ENCODE data around the gene CD47.

Gene CD47

DNA sequence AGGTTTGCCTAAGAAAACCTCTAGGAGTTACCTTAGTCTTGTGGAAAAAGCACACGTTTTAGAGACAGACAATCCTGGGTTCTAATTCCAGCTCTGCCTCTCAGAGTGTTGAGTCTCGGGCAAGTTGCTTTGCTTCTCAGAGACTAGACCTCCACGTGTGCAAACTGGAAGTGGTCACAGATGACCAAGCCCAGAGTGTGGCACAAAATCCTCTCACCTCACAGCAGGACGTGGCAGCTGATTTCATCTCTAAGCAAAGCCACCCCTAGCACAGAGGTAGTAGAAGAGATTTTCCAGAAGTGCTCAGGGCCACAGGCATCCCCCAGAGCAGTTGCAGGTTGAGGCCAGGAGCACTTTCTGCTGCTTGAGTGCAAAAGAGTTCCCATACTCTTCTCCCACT is 79.2 kb downstream of the CD47 start:
- DNase-seq: no peak

DNA sequence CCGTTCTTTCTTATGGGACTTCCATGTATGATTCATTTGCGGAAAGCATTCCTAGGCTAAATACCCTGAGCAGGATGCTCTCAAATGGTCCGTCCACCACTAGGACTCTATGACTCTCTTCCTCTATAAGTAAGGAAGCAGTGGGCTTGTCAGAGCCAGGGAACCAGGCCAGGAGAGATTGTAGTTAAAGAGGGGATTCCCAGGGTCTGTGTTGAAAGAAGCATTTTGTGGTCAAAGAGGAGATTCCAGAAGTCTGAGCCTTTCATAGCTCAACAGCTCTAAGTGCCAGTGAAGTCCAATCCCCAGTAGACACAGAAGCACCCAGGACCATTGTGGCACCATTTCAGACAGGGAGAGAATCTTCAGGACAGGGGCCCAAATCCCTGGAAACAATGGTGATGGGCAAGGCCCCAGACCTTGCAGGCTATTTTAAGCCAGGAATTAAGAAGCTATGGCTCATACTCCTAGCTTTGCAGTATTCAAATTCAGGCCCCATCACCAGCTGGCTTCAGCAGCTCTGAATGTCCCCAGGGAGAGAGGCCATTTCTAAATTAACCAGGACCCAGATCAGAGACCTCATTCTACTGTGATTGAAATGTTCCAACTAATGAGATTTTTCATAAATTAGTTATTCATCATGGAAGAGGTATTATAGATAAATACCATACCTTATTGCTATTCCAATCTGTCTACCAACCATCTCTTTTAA is 81.7 kb downstream of the CD47 start:
- no peak for DNase-seq

DNA sequence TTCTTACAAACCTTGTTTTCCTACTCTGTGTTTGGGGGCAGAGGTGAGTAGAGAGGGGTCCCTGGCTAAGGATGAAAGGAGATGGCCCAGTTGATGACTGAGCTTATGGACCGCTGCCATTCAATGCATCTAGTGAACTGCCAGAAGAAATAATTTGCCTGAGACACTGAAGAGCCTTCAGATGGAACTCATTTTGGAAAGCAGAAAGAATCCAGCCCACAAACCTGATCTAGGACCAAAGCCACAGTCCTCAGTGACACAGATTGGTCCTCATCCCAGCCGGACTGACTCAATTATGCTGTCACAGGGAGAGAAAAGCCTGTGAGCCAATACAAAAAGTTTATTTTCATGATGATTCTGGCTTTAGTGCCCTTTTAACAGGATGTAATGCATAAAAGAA is 82.7 kb downstream of the CD47 start:
- no peak for DNase-seq

DNA sequence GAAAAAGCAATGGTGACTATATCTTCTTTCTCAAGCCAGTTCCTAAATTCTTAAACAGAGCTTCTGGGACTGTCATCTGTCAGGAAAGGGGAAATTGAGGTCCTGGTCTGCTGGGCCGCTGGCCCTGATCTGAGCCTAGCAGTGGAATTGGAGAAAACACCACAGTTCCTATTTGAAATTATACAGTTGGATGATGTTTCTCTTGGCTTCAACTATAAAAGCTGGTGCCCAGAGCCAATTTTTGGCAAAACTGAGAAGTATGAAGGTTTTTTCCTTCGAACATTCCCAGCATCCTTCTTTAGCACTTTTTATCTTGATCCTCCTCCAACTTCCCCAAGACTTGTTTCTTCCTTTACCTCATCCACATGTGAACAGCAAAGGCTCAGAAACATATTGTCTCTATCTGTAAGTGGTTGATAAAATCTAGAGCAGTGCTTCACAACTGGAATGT is 83.9 kb downstream of the CD47 start:
- DNase-seq: no peak

DNA sequence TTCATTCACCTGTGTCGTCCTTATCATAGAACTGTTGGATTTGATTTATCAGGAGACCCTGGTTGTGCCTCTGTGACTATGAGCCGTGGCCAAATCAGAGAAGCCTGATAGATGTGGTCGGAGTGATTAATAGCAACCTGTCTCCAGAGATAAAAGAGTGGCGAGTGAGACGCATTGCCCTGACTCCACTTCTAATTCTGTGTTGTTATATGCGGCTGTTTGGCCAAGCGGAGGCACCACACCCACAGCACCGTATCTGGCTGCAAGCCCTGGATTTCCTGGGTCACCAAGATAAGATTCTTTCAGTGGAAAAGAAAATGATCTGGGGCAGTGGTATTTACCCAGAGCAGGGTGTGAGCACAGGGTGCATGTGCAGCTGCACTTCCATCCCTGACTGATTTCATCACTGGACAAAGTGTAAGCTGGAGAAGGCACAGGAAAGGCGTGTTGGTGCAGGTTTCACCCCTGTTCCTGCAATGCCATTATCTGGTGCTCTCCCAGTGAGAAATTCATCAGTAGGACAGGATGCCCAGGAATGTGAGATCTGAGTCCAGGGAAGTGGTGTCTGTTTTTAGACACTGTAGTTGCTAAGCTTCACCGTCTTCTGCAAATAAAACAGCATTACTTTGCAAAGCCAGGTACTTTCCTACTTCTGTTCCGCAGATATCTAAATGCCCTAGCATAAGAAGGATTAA is 84.6 kb downstream of the CD47 start:
- DNase-seq: no peak

DNA sequence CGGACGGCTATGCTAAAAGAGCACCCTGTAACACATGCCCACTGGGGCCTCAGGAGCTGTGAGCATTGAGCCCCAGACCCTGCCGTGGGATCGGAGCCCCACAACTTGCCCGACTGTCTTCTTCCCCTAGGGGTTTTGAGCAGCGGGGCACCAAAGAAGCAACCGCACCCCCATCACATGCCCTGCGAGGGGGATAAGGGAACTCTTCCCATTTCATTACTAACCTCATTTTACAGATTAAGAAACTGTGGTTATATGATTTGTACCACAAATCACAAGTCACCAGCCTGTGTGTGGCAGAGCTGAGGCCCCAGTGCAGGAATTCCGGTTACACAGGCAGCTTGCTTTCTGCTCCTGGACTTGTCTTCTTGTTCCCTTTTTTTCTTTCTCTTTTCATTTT is 86.2 kb downstream of the CD47 start:
- no peak for DNase-seq

DNA sequence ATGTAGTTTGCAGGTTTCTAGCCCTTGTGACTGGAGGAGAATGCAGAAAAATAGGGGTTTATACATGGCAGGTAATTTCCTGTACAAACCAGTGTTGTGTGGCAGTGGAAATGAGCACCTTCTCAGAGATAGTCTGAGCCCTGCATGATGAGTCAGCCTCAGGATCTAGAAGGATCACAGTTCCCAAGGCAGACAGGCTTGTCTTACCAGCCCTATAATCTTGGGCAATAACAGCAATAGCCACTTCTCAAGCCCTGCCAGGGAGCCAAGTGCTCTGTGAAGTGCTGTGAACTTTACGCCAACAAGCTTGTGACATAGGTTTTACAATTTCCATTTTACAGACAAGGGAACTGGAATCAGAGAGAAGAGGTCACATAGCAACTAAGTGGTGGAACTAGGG is 89.4 kb downstream of the CD47 start:
- DNase-seq: no peak

DNA sequence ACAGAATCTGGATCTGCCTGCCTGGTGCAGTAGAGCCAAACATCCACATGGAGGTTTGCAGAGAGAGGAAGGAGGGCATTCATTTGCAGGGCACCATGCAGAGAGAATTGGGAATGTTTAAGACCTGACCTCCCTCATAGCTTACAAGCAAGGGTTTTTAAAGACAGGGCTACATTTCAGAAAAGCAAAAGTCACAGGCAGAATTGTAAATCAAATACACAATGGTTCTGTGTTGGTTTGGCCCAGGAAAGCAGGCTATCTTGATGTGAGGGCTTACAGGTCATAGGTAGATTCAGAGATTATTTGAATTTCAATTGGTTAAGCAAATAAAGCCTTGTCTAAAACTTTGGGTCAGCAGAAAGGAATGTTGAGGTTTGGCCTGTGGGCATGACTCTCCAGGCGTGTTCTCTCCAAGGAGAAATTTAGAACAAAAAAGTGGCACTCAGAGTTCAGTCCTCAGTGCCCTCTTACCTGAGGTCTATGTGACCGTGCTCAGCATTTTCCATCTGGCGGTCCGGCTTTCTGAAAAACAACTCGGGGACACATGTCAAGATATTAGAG is 91.5 kb downstream of the CD47 start:
- DNase-seq: no peak

DNA sequence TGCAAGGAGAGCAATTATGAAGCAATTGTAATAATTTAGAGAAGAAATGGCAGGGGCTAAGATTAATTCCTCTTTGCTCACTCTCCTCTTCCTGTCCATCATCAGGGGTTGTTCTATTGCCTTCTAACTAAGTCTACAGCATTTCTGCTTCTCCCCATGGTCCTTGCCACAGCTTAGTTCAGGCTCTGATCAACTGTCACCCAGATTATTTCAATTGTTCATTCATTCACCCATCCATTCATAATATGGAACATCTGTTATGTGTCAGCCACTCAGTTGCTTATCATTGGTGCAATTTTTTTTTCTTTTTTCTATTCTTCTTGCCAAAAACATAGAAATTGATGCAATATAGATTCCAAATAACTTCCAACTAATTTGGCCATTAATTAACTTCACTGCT is 93.2 kb downstream of the CD47 start:
- no peak for DNase-seq

DNA sequence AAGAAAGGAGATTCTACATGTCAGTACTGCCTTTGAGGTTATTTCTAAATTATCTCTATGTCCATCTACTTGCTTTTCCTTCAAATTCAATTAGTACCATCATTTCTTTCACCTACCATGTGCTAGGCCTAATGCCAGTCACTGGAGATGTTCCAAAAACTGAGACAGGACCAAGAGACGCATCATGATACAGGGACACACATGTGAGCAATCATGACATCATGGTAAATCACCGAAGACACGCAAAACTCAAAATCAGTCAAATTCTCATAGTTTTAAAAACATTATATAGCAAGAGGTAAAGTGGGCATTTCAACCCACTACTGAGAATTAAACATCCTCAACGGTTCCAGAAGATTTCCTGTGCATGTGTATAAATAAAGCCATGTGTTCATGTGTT is 95.0 kb downstream of the CD47 start:
- DNase-seq: no peak

DNA sequence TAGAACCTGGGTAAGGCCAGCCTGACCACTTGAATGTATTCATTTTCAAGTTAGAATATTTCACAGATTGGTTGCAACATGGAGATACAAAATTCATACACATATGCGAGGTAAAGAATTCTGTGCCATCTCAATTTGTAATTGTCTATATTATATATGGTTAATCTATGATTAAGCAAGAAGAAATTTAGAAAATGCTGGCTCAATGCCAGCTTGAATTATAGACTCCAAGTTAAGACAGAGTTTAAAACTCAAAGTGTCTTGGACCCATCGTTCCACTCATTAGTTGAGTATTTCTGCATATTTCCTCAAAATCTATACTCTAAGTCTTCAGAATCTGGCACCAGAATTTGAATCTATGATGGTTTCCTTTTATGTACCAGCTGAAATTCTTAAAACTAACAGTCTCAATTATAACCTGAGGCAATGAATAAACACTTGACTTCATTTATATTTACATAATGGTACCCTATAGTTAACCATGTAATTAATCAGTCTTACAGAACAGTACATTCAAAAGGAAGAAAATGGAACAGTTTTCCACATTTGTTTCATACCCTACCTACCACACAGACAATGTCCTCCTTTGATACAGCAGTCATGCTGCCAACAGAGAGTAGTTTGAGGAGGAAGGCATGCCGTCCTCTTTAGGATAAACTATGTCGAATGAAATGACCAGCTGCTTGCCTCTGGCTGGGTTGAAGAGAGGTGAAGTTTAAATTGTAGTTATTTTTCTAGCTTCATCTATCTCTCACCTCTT is 95.7 kb downstream of the CD47 start:
- no peak for DNase-seq

DNA sequence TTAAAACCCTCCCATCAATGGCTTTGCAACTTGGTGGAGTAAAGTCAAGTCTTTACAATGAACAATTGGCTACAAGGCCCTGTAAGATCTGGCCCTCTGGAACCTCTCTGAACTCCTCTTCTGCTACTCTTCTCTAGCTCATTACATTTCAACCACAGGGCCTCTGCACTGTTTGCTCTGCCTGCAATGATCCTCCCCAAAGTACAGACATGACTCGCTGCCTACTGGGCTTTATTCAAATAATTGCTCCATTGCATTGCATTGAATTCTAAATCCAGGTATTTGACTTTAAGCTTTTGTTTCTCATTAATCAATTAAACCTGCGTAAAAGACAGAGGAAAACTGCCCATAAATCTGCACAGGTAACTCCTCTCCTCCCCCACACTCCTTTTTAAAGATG is 96.7 kb downstream of the CD47 start:
- no peak for DNase-seq

DNA sequence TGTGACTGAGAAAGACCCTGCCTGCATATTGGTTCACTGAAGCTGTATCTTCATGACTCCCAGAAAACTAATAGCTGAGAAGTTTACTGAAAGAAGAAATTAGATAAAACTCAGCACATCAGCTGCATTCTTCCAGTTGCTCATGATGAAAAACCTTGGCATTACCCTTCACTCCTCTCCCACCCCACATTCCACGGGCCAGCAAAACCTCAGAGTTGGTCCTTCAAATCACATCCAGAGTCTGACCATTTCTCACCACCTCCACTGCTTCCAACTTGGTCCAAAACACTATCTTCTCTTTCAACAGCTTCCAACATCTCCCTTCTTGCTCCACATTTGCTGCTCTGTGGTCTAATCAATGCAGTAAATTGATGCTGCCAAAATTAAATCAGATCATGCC is 97.1 kb downstream of the CD47 start:
- no peak for DNase-seq
